DND-41 (cell line): Measurements from ENCODE around the gene SPACA7.

Experiments
- ATAC-seq: fragments of 200-7000 bp; cut with Tn5 transposase; 3 replicates; pipeline ENCODE4 v1.9.1; 2021; ENCODE audit warnings: low read depth; ENCODE audit not compliant: insufficient read depth
- DNase-seq: peaks from one replicate; pipeline ENCODE4 v3.0.0-alpha.2; 2020
- H2AFZ ChIP-seq: 2 replicates; pipeline ENCODE4 v1.6.0; 2012; ENCODE audit warnings: low read depth, low read length
- H3K27ac ChIP-seq: 2 replicates; pipeline ENCODE4 v1.5.1; 2012; ENCODE audit warnings: low read length, inconsistent platforms
- H3K27me3 ChIP-seq: fragments of 200-600 bp; sonication (generic); 2 replicates; pipeline ENCODE4 v1.6.0; 2012; ENCODE audit warnings: low read length, mild to moderate bottlenecking, inconsistent platforms; ENCODE audit not compliant: insufficient read depth, poor library complexity
- H3K36me3 ChIP-seq: 2 replicates; pipeline ENCODE4 v1.5.1; 2012; ENCODE audit warnings: low read length, inconsistent platforms; ENCODE audit not compliant: insufficient read depth
- H3K4me1 ChIP-seq: 2 replicates; pipeline ENCODE4 v1.5.1; 2012; ENCODE audit warnings: mild to moderate bottlenecking, low read length; ENCODE audit not compliant: insufficient read depth
- H3K4me2 ChIP-seq: 2 replicates; pipeline ENCODE4 v1.6.0; 2012; ENCODE audit warnings: mild to moderate bottlenecking, moderate library complexity, low read length, inconsistent platforms; ENCODE audit not compliant: insufficient read depth
- H3K4me3 ChIP-seq, 2 experiments: fragments of 200-600 bp in 1 of 2; shearing (Covaris generic) in 1 of 2; 2 replicates each; pipeline ENCODE4 v1.5.1; 2012 to 2016; ENCODE audit warnings: inconsistent platforms in 2 of 2, low read length in 2 of 2, mild to moderate bottlenecking in 2 of 2, low read depth in 1 of 2, moderate library complexity in 1 of 2
- H3K79me2 ChIP-seq: 2 replicates; pipeline ENCODE4 v1.6.0; 2012; ENCODE audit warnings: low read length, inconsistent platforms; ENCODE audit not compliant: insufficient read depth
- H3K9ac ChIP-seq: 2 replicates; pipeline ENCODE4 v1.6.0; 2012; ENCODE audit warnings: low read depth, mild to moderate bottlenecking, inconsistent platforms, low read length, moderate library complexity
- H3K9me3 ChIP-seq: 2 replicates; pipeline ENCODE4 v1.5.1; 2012; ENCODE audit warnings: low read length, moderate library complexity, mild to moderate bottlenecking, inconsistent platforms; ENCODE audit not compliant: insufficient read depth, severe bottlenecking
- H4K20me1 ChIP-seq: 2 replicates; pipeline ENCODE4 v1.6.0; 2012; ENCODE audit warnings: low read length; ENCODE audit not compliant: insufficient read depth
- CTCF ChIP-seq: IDR thresholded peaks from 2 replicates; pipeline ENCODE4 v1.5.1; 2012; ENCODE audit warnings: borderline replicate concordance, low read length, moderate library complexity, mild to moderate bottlenecking; ENCODE audit not compliant: poor library complexity, severe bottlenecking; ENCODE audit errors: extremely low read depth
- EZH2 ChIP-seq: IDR thresholded peaks from 3 replicates; pipeline ENCODE4 v1.6.1; 2012; ENCODE audit warnings: borderline replicate concordance, low read depth, mild to moderate bottlenecking, moderate library complexity, low read length, inconsistent platforms; ENCODE audit not compliant: severe bottlenecking

Gene SPACA7

GRCh38 chr13:112453207-112453829 is 77.2 kb downstream of the SPACA7 start:
- no peaks in the 10 kb centered on the region for H3K79me2 ChIP-seq
- ATAC-seq, result no peak
- TF ChIP-seq CTCF (no peak), EZH2 (no peak)
- no peaks in the 10 kb centered on the region for H3K36me3 ChIP-seq
- H3K27ac ChIP-seq, result no peak overlapping the region
- H3K4me1 ChIP-seq, result no peaks in the 10 kb centered on the region
- no peak overlapping the region for H3K4me2 ChIP-seq
- H3K9ac ChIP-seq, result no peak overlapping the region
- no peak for DNase-seq
- no peaks in the 10 kb centered on the region for H3K27me3 ChIP-seq
- no peak overlapping the region for H3K4me3 ChIP-seq
- no peak overlapping the region for H2AFZ ChIP-seq
- no peaks in the 10 kb centered on the region for H3K9me3 ChIP-seq
- H4K20me1 ChIP-seq, result 0 out of 2 replicates have a peak, but pooled peaks cover 5% of the 10 kb centered on the region

GRCh38 chr13:112453874-112454647 is 77.9 kb downstream of the SPACA7 start:
- H3K79me2 ChIP-seq, result no peaks in the 10 kb centered on the region
- no peaks in the 10 kb centered on the region for H3K4me1 ChIP-seq
- no peak overlapping the region for H3K27ac ChIP-seq
- ATAC-seq (no peak), DNase-seq (no peak)
- H3K9ac ChIP-seq, result no peak overlapping the region
- H3K27me3 ChIP-seq, result no peaks in the 10 kb centered on the region
- TF ChIP-seq CTCF, result no peak
- H3K4me2 ChIP-seq, result no peak overlapping the region
- H4K20me1 ChIP-seq, result 0 out of 2 replicates have a peak, but pooled peaks cover 5% of the 10 kb centered on the region
- H3K4me3 ChIP-seq, result no peak overlapping the region
- no peak overlapping the region for H2AFZ ChIP-seq
- no peaks in the 10 kb centered on the region for H3K9me3 ChIP-seq
- no peaks in the 10 kb centered on the region for H3K36me3 ChIP-seq

- no peak for DNase-seq
- no peak for ATAC-seq
- Histone ChIP-seq H3K36me3 (no peaks in the 10 kb centered on the region), H3K9me3 (no peaks in the 10 kb centered on the region), H3K4me3 (no peak overlapping the region), H3K27ac (no peak overlapping the region), H4K20me1 (0 out of 2 replicates have a peak, but pooled peaks cover 5% of the 10 kb centered on the region), H3K9ac (no peak overlapping the region), H3K4me1 (no peaks in the 10 kb centered on the region), H2AFZ (no peak overlapping the region), H3K79me2 (no peaks in the 10 kb centered on the region), H3K27me3 (no peaks in the 10 kb centered on the region), H3K4me2 (no peak overlapping the region)
- TF ChIP-seq EZH2, result no peak
- TF ChIP-seq CTCF, result no peak
Measured at GRCh38 chr13:112454648-112455334, 78.6 kb downstream of the SPACA7 start.
